Stomach (tissue), 9 donors: ENCODE data around the gene FBXL16. TPM values are rescaled to one million over a fixed set of nuclear protein-coding genes. Genes with fewer than 3 reads are reported as not detected.

Experiments used
- DNase-seq, 2 donors: peaks; one replicate each; pipeline versions ENCODE4 v3.0.0 to v3.0.0-alpha.2; 2013 to 2019
- H3K27ac ChIP-seq, 5 donors: fragments of 200-600 bp in 4 of 5; sonication (generic) in 4 of 5; one replicate each; pipeline ENCODE4 v1.5.1; 2013 to 2019; ENCODE audit warnings: mild to moderate bottlenecking in 1 of 5, moderate library complexity in 1 of 5
- H3K27me3 ChIP-seq, 3 donors: fragments of 200-600 bp; sonication (generic); one replicate each; pipeline ENCODE4 v1.5.1; 2017 to 2019; ENCODE audit warnings: mixed run types in 1 of 3
- H3K36me3 ChIP-seq, 4 donors: fragments of 200-600 bp; sonication (generic); 1 replicate in 3 of 4; 2 replicates in 1 of 4; pipeline ENCODE4 v1.5.1; 2016 to 2019
- H3K4me1 ChIP-seq, 4 donors: fragments of 200-600 bp; sonication (generic); one replicate each; pipeline ENCODE4 v1.5.1; 2016 to 2019
- H3K4me3 ChIP-seq, 4 donors: fragments of 200-600 bp; sonication (generic) in 3 of 4; one replicate each; pipeline ENCODE4 v1.5.1; 2016 to 2019; ENCODE audit warnings: mild to moderate bottlenecking in 1 of 4
- H3K9me3 ChIP-seq, 4 donors: fragments of 200-600 bp; sonication (generic); one replicate each; pipeline ENCODE4 v1.5.1; 2016 to 2019
- EP300 ChIP-seq: sonication (generic); formaldehyde crosslinking; IDR thresholded peaks from one replicate; pipeline ENCODE4 v1.6.1; 2017; ENCODE audit warnings: antibody characterized with exemption
- POLR2A ChIP-seq, 4 donors: fragments of 450-650 bp; IDR thresholded peaks; one replicate each; pipeline ENCODE4 v1.6.1; 2016; ENCODE audit warnings: antibody characterized with exemption in 4 of 4, control low read depth in 2 of 4, mild to moderate bottlenecking in 1 of 4, moderate library complexity in 1 of 4
- POLR2AphosphoS5 ChIP-seq, 3 donors: sonication (generic); formaldehyde crosslinking; IDR thresholded peaks; one replicate each; pipeline ENCODE4 v1.6.1; 2016; ENCODE audit warnings: antibody characterized with exemption in 3 of 3
- WGBS, 5 donors: extraction: QIAGEN DNeasy Blood & Tissue Kit in 3 of 5; methylation state at CpG; one replicate each; pipeline versions ENCODE4 v1.1.5 to v1.1.7; 2013 to 2018; 5-methylcytosine and 5-hydroxymethylcytosine counted together
- intact Hi-C: fragments of 100-400 bp; cut with DNase I; formaldehyde crosslinking; loops from one replicate; pipeline ENCODE4 v1.15.1; 2023; ENCODE audit warnings: low total_unique reads
- polyA plus RNA-seq, 3 donors: library from polyadenylated mRNA; stranded (reverse); fragments of 200-250 nt; gene quantifications; one replicate each; pipeline ENCODE4 v1.2.3, GENCODE V29; 2013
- total RNA-seq, 5 donors: library from RNA; depleted of rRNA; stranded (reverse); fragments of >200 nt; gene quantifications; one replicate each; pipeline versions ENCODE4 v1.1.0 to v1.2.3, GENCODE V29; 2014 to 2016
- TF ChIP-seq, protein P1 (sequence below), 7 experiments: fragments of 450-650 bp in 4 of 7; fragments of 200-600 bp in 3 of 7; sonication (generic) in 3 of 7; IDR thresholded peaks; one replicate each; pipeline ENCODE4 v1.5.1; 2016 to 2019; ENCODE audit warnings: antibody characterized with exemption in 7 of 7, control low read depth in 2 of 7, mild to moderate bottlenecking in 1 of 7
- donor health status: healthy with polysubstance abuse.
- donor health status: Bipolar disorder and iron deficiency.
- donor health status: healthy.

Gene FBXL16
- total and polyA plus RNA-seq, 8 donors, result 0.37 to 3.6 (median 0.72) TPM; not detected in 3

DNA sequence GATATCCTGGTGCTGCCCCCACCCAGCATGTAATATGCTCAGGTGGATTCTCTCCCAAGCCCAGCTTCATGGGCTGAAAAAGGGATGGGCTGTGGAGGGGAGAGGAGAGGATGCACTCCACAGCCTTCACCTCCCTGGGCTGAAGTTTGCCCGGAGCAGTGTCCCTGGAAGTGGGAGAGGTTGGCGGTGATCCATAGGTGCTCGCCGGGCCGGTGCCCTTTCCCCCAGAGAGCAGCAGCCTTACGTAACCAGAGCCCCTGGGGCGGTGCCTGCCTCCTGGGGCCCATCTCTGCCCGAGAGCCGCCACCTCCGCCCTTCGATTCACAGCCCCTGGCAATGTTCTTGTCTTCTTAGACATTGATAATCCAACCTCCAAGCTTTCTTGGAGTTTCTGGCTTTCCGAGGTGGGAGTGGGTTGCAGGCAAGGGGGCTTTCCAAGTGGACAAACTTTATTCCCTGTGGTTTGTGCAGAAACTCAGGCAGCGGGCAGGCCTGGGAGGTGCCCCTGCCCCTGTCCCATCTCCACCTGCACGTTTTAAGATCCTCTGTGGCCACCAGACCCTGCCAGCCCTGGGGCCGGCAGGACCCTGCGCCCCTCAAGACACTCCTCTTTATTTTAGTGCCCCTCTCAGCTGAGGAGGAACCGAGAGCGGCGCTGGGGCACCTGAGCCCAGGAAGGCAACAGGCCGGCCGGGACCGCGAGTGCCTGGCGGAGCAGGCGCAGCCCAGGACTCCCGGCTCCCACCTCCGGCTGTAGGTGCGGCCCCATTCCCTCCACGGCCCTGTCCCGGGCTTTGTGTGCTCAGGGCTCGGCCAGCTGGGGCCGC lies 59.5 kb downstream of the FBXL16 start:
- Histone ChIP-seq H3K36me3 (no peaks in the 10 kb centered on the region), H3K4me3 (peak overlapping the region in 1 of 4 donors; percentile 28), H3K27me3 (no peaks in the 10 kb centered on the region), H3K27ac (peak overlapping the region; percentile 88 to 95 (median 90)), H3K9me3 (no peaks in the 10 kb centered on the region), H3K4me1 (peaks cover 66 to 92% (median 87%) of the 10 kb centered on the region in 4 donors)
- 38 to 58% (median 55%) methylated on average over 23 to 32 of the region's 32 CpGs for WGBS, 5 donors
- DNase-seq, result peak; percentile 83 to 86
- intact Hi-C loops, result no loop called here
- TF ChIP-seq, protein P1, sequence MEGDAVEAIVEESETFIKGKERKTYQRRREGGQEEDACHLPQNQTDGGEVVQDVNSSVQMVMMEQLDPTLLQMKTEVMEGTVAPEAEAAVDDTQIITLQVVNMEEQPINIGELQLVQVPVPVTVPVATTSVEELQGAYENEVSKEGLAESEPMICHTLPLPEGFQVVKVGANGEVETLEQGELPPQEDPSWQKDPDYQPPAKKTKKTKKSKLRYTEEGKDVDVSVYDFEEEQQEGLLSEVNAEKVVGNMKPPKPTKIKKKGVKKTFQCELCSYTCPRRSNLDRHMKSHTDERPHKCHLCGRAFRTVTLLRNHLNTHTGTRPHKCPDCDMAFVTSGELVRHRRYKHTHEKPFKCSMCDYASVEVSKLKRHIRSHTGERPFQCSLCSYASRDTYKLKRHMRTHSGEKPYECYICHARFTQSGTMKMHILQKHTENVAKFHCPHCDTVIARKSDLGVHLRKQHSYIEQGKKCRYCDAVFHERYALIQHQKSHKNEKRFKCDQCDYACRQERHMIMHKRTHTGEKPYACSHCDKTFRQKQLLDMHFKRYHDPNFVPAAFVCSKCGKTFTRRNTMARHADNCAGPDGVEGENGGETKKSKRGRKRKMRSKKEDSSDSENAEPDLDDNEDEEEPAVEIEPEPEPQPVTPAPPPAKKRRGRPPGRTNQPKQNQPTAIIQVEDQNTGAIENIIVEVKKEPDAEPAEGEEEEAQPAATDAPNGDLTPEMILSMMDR (IDR thresholded peaks at IDR 0.05), result no peak
- no peak for TF ChIP-seq EP300

DNA sequence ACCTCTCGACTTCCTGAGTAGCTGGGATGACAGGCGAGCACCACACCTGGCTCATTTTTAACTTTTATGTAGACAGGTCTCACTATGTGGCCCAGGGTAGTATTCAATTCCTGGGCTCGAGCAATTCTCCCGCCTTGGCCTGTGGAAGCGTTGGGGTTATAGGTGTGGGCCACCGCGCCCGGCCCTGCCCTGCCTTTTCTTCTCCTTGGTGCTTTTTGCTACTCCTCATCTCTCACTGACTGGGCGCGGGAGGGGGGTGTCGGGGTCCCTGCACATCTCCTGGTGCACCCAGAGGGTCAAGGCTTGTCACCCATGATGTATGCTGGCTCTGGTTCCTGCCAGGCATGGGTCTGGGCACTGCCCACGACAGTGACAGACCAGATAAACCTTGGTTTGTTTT lies 61.0 kb downstream of the FBXL16 start:
- WGBS, 5 donors, result 86 to 93% (median 87%) methylated on average over 12 of the region's 12 CpGs
- intact Hi-C loops, result no loop called here
- H3K36me3 ChIP-seq, result no peaks in the 10 kb centered on the region
- H3K27me3 ChIP-seq, result no peaks in the 10 kb centered on the region
- TF ChIP-seq EP300, result no peak
- no peak for TF ChIP-seq POLR2A (IDR thresholded peaks at IDR 0.05)
- no peak for TF ChIP-seq POLR2AphosphoS5 (IDR thresholded peaks at IDR 0.05)
- TF ChIP-seq, protein P1 (IDR thresholded peaks at IDR 0.05), result no peak
- H3K27ac ChIP-seq, result peak overlapping the region; percentile 31 to 95 (median 90)
- no peaks in the 10 kb centered on the region for H3K9me3 ChIP-seq
- DNase-seq, result no peak
- H3K4me3 ChIP-seq, result no peak overlapping the region
- peaks cover 57 to 84% (median 78%) of the 10 kb centered on the region in 4 donors for H3K4me1 ChIP-seq

DNA sequence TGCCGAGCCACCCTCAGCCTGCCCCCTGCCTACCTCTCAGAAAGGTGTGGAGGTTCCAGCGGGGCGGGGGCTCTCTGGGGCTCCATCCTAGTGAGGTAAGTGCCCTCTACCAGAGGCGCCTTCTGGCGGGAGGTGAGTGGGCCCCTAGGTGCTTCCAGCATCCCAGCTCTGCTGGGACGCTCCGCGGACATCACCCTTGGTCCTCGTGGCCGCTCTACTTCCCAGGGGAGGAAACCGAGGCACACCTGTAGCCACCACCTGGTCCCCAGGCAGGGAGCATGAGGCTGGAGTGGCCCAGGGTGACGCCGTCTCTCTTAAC lies 62.6 kb downstream of the FBXL16 start:
- intact Hi-C loops, result no loop called here
- H3K4me1 ChIP-seq, result peaks cover 44 to 74% (median 66%) of the 10 kb centered on the region in 4 donors
- TF ChIP-seq POLR2A (IDR thresholded peaks at IDR 0.05) (no peak), EP300 (no peak), POLR2AphosphoS5 (IDR thresholded peaks at IDR 0.05) (no peak)
- TF ChIP-seq, protein P1 (IDR thresholded peaks at IDR 0.05), result no peak
- peak overlapping the region; percentile 65 to 84 (median 74) for H3K4me3 ChIP-seq
- H3K27me3 ChIP-seq, result no peaks in the 10 kb centered on the region
- no peaks in the 10 kb centered on the region for H3K36me3 ChIP-seq
- no peak for DNase-seq
- no peaks in the 10 kb centered on the region for H3K9me3 ChIP-seq
- peak overlapping the region; percentile 85 to 96 (median 92) for H3K27ac ChIP-seq
- 57 to 81% (median 72%) methylated on average over 2 to 13 of the region's 13 CpGs for WGBS, 5 donors

Other genes starting within 250 kb of the FBXL16 start
- gene CAPN15, start 178.1 kb downstream of the FBXL16 start, total RNA-seq, result 100 to 1,000 TPM in 1 of 5 donors, 10 to 100 TPM in 4; 25.2 to 235 (median 83.5) TPM
- gene CAPN15, start 178.1 kb downstream of the FBXL16 start, polyA plus RNA-seq, result 10 to 100 TPM; 29.3 to 33.2 (median 29.6) TPM
- gene PRR35, start 145.4 kb downstream of the FBXL16 start, total RNA-seq, result not detected
- gene PRR35, start 145.4 kb downstream of the FBXL16 start, polyA plus RNA-seq, result not detected
- gene NHLRC4, start 138.8 kb downstream of the FBXL16 start, total RNA-seq, result under 1 TPM in 2 of 5 donors, not detected in 3; 0.89 to 0.92 TPM
- 1 to 10 TPM in 2 of 3 donors, under 1 TPM in 1; 0.35 to 1.4 (median 1.4) TPM for gene NHLRC4, start 138.8 kb downstream of the FBXL16 start, polyA plus RNA-seq
- gene PIGQ, start 135.8 kb downstream of the FBXL16 start, total RNA-seq, result 100 to 1,000 TPM in 2 of 5 donors, 10 to 100 TPM in 3; 14.3 to 217 (median 52.6) TPM
- gene PIGQ, start 135.8 kb downstream of the FBXL16 start, polyA plus RNA-seq, result 10 to 100 TPM; 30.1 to 46.5 (median 38.0) TPM
- gene RAB40C, start 115.7 kb downstream of the FBXL16 start, total RNA-seq, result 100 to 1,000 TPM in 1 of 5 donors, 10 to 100 TPM in 4; 17.6 to 101 (median 51.3) TPM
- gene RAB40C, start 115.7 kb downstream of the FBXL16 start, polyA plus RNA-seq, result 10 to 100 TPM; 20.9 to 24.6 (median 22.1) TPM
- 10 to 100 TPM in 1 of 5 donors, 1 to 10 TPM in 1, under 1 TPM in 2, not detected in 1; 0.14 to 25.8 (median 2.5) TPM for gene WFIKKN1, start 74.8 kb downstream of the FBXL16 start, total RNA-seq
- 1 to 10 TPM; 1.0 to 2.0 (median 1.5) TPM for gene WFIKKN1, start 74.8 kb downstream of the FBXL16 start, polyA plus RNA-seq
- 100 to 1,000 TPM in 2 of 5 donors, 10 to 100 TPM in 3; 17.3 to 271 (median 82.9) TPM for gene METTL26, start 69.5 kb downstream of the FBXL16 start, total RNA-seq
- 100 to 1,000 TPM; 177 to 234 (median 218) TPM for gene METTL26, start 69.5 kb downstream of the FBXL16 start, polyA plus RNA-seq
- gene MCRIP2, start 64.0 kb downstream of the FBXL16 start, total RNA-seq, result 100 to 1,000 TPM in 1 of 5 donors, 10 to 100 TPM in 4; 14.0 to 440 (median 67.7) TPM
- gene MCRIP2, start 64.0 kb downstream of the FBXL16 start, polyA plus RNA-seq, result 100 to 1,000 TPM in 2 of 3 donors, 10 to 100 TPM in 1; 83.2 to 109 (median 107) TPM
- 100 to 1,000 TPM in 2 of 5 donors, 10 to 100 TPM in 3; 27.2 to 114 (median 30.9) TPM for gene WDR90, start 56.4 kb downstream of the FBXL16 start, total RNA-seq
- 10 to 100 TPM; 19.9 to 33.6 (median 22.0) TPM for gene WDR90, start 56.4 kb downstream of the FBXL16 start, polyA plus RNA-seq
- 100 to 1,000 TPM in 3 of 5 donors, 10 to 100 TPM in 2; 41.5 to 574 (median 171) TPM for gene RHOT2, start 37.7 kb downstream of the FBXL16 start, total RNA-seq
- 100 to 1,000 TPM in 1 of 3 donors, 10 to 100 TPM in 2; 68.1 to 151 (median 68.8) TPM for gene RHOT2, start 37.7 kb downstream of the FBXL16 start, polyA plus RNA-seq
- gene RHBDL1, start 30.1 kb downstream of the FBXL16 start, total RNA-seq, result 10 to 100 TPM in 1 of 5 donors, 1 to 10 TPM in 2, not detected in 2; 1.3 to 48.7 (median 6.7) TPM
- 1 to 10 TPM in 2 of 3 donors, not detected in 1; 2.1 to 3.3 TPM for gene RHBDL1, start 30.1 kb downstream of the FBXL16 start, polyA plus RNA-seq
- gene STUB1, start 25.4 kb downstream of the FBXL16 start, total RNA-seq, result 100 to 1,000 TPM in 3 of 5 donors, 10 to 100 TPM in 2; 43.5 to 307 (median 206) TPM
- 100 to 1,000 TPM; 123 to 183 (median 128) TPM for gene STUB1, start 25.4 kb downstream of the FBXL16 start, polyA plus RNA-seq
- gene JMJD8, start 21.5 kb downstream of the FBXL16 start, total RNA-seq, result 100 to 1,000 TPM in 4 of 5 donors, 10 to 100 TPM in 1; 24.2 to 229 (median 123) TPM
- 10 to 100 TPM; 27.6 to 44.2 (median 31.9) TPM for gene JMJD8, start 21.5 kb downstream of the FBXL16 start, polyA plus RNA-seq
- 10 to 100 TPM in 4 of 5 donors, 1 to 10 TPM in 1; 2.0 to 72.3 (median 27.4) TPM for gene WDR24, start 15.4 kb downstream of the FBXL16 start, total RNA-seq
- 1 to 10 TPM; 4.7 to 6.7 (median 5.7) TPM for gene WDR24, start 15.4 kb downstream of the FBXL16 start, polyA plus RNA-seq
- gene METRN, start 9.3 kb upstream of the FBXL16 start, total RNA-seq, result 10 to 100 TPM in 4 of 5 donors, 1 to 10 TPM in 1; 7.1 to 79.7 (median 20.4) TPM
- gene METRN, start 9.3 kb upstream of the FBXL16 start, polyA plus RNA-seq, result 10 to 100 TPM; 36.9 to 45.8 (median 39.4) TPM
- gene ANTKMT, start 15.3 kb upstream of the FBXL16 start, total RNA-seq, result 100 to 1,000 TPM in 1 of 5 donors, 10 to 100 TPM in 3, 1 to 10 TPM in 1; 9.7 to 602 (median 44.9) TPM
- gene ANTKMT, start 15.3 kb upstream of the FBXL16 start, polyA plus RNA-seq, result 10 to 100 TPM; 35.9 to 65.0 (median 58.0) TPM
- 10 to 100 TPM in 1 of 5 donors, 1 to 10 TPM in 1, not detected in 3; 1.3 to 14.3 TPM for gene CCDC78, start 20.6 kb upstream of the FBXL16 start, total RNA-seq
- 1 to 10 TPM in 2 of 3 donors, not detected in 1; 1.3 to 1.7 TPM for gene CCDC78, start 20.6 kb upstream of the FBXL16 start, polyA plus RNA-seq
- 10 to 100 TPM in 1 of 5 donors, 1 to 10 TPM in 2, not detected in 2; 3.3 to 19.9 (median 4.0) TPM for gene HAGHL, start 21.3 kb upstream of the FBXL16 start, total RNA-seq
- gene HAGHL, start 21.3 kb upstream of the FBXL16 start, polyA plus RNA-seq, result 1 to 10 TPM; 3.1 to 7.9 (median 3.7) TPM
- 100 to 1,000 TPM in 1 of 5 donors, 10 to 100 TPM in 4; 35.4 to 145 (median 62.9) TPM for gene CIAO3, start 35.2 kb upstream of the FBXL16 start, total RNA-seq
- gene CIAO3, start 35.2 kb upstream of the FBXL16 start, polyA plus RNA-seq, result 10 to 100 TPM; 22.8 to 37.6 (median 37.2) TPM
- gene MSLN, start 54.9 kb upstream of the FBXL16 start, total RNA-seq, result 10 to 100 TPM in 1 of 5 donors, 1 to 10 TPM in 3, not detected in 1; 1.6 to 41.5 (median 3.4) TPM
- gene MSLN, start 54.9 kb upstream of the FBXL16 start, polyA plus RNA-seq, result 10 to 100 TPM in 1 of 3 donors, 1 to 10 TPM in 1, under 1 TPM in 1; 0.92 to 83.7 (median 6.1) TPM
- 10 to 100 TPM in 4 of 5 donors, 1 to 10 TPM in 1; 9.0 to 43.7 (median 37.9) TPM for gene RPUSD1, start 82.6 kb upstream of the FBXL16 start, total RNA-seq
- gene RPUSD1, start 82.6 kb upstream of the FBXL16 start, polyA plus RNA-seq, result 10 to 100 TPM; 16.4 to 22.9 (median 17.3) TPM
- 100 to 1,000 TPM in 1 of 5 donors, 10 to 100 TPM in 2, 1 to 10 TPM in 2; 2.9 to 143 (median 15.2) TPM for gene CHTF18, start 82.8 kb upstream of the FBXL16 start, total RNA-seq
- 10 to 100 TPM; 17.9 to 31.0 (median 25.1) TPM for gene CHTF18, start 82.8 kb upstream of the FBXL16 start, polyA plus RNA-seq
- gene GNG13, start 94.9 kb upstream of the FBXL16 start, total RNA-seq, result not detected
- not detected for gene GNG13, start 94.9 kb upstream of the FBXL16 start, polyA plus RNA-seq